Esophagus squamous epithelium (tissue), 4 donors: ENCODE results near the gene KSR1.
"Not testable (repeated sequence)": the region's sequence is repeated elsewhere in the genome, so short reads cannot be mapped to it uniquely, and the experiment has no call there.

Experiments
- POLR2A ChIP-seq, 4 donors: fragments of 450-650 bp; IDR thresholded peaks; one replicate each; pipeline ENCODE4 v1.6.1; 2017; ENCODE audit warnings: antibody characterized with exemption in 4 of 4, mild to moderate bottlenecking in 4 of 4, moderate library complexity in 3 of 4
- TF ChIP-seq, protein P1 (sequence below), 6 experiments: fragments of 450-650 bp in 4 of 6; fragments of 200-600 bp in 2 of 6; sonication (generic) in 2 of 6; IDR thresholded peaks; one replicate each; pipeline ENCODE4 v1.5.1; 2016 to 2019; ENCODE audit warnings: antibody characterized with exemption in 6 of 6, mild to moderate bottlenecking in 4 of 6, moderate library complexity in 4 of 6

DNA sequence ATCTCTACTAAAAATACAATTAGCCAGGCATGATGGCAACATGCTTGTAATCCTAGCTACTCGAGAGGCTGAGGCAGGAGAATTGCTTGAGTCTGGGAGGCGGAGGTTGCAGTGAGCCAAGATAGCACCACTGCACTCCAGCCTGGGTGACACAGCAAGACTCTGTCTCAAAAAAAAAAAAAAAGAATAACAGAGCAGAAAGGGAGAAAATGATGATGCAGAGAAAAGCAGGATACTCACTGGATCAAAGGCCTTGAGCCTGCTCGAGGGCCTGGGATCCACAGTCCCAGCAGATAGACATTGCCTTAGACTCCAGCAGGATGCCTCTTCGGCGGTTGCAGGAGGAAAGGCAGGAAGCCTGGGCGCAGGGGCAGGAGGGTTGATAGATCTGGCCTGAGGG, 7.7 kb upstream of the KSR1 start:
- TF ChIP-seq, protein P1, sequence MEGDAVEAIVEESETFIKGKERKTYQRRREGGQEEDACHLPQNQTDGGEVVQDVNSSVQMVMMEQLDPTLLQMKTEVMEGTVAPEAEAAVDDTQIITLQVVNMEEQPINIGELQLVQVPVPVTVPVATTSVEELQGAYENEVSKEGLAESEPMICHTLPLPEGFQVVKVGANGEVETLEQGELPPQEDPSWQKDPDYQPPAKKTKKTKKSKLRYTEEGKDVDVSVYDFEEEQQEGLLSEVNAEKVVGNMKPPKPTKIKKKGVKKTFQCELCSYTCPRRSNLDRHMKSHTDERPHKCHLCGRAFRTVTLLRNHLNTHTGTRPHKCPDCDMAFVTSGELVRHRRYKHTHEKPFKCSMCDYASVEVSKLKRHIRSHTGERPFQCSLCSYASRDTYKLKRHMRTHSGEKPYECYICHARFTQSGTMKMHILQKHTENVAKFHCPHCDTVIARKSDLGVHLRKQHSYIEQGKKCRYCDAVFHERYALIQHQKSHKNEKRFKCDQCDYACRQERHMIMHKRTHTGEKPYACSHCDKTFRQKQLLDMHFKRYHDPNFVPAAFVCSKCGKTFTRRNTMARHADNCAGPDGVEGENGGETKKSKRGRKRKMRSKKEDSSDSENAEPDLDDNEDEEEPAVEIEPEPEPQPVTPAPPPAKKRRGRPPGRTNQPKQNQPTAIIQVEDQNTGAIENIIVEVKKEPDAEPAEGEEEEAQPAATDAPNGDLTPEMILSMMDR (IDR thresholded peaks at IDR 0.05): not testable (repeated sequence)
- TF ChIP-seq POLR2A (IDR thresholded peaks at IDR 0.05): not testable (repeated sequence)
